ENCODE data around the gene STK32C. TPM values are rescaled to one million over a fixed set of nuclear protein-coding genes. Genes with fewer than 3 reads are reported as not detected.

Gene STK32C
- total RNA-seq, 1 experiment from 2014 or later, result 13.9 TPM

DNA sequence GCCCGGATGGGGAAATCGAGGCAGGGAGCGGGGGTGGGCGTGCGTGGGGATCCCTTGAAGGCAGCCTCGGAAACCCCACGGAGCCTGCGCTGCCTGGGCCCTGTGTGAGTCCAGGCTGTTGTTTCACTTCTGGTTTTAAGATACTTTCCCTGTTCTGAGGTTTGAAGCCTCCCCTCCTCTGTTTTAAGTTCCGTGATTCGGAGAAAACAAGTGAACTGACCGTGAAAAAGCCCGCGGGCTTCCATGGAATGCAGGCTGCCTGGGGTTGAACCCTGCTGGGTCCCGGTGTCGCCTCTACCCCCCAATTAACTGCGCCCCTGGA is 24.6 kb upstream of the STK32C start:
- Histone ChIP-seq H4K20me1 (ENCODE audit: insufficient read depth) (no peaks in the 10 kb centered on the region; the same call in 1 of the 2 replicates), H3K27me3 (ENCODE audit: insufficient read depth, low read depth) (no peaks in the 10 kb centered on the region), H3K79me2 (ENCODE audit: low read depth) (peaks cover 42% of the 10 kb centered on the region), H3K9me2 (ENCODE audit: insufficient read depth) (no peaks in the 10 kb centered on the region), H3K4me2 (peak overlapping the region; percentile 80), H3F3A (ENCODE audit: insufficient read depth, low read depth) (peaks cover 9% of the 10 kb centered on the region; the same call in 1 of the 2 replicates), H3K4me3 (peak overlapping the region; percentile 53; the same call in 1 of the 2 replicates), H3K36me3 (ENCODE audit: low read depth) (peaks cover 7% of the 10 kb centered on the region; the same call in 1 of the 2 replicates), H3K27ac (peak overlapping the region; percentile 57), H3K9me3 (ENCODE audit: insufficient read depth, low read depth) (no peaks in the 10 kb centered on the region), H3K4me1 (replicated peaks; ENCODE audit: insufficient read depth) (peaks cover 8% of the 10 kb centered on the region; the same call in 1 of the 2 replicates), H2AFZ (peak overlapping the region; percentile 90)
- BruUV-seq (replicated peaks), result TSS peak; percentile 54
- intact Hi-C loops (cut with micrococcal nuclease; ENCODE audit: unreplicated experiment), result loop anchor here (5.0 kb wide), 1 partner anchor 75 kb away; no protein-coding TSS in a partner anchor
- DNase-seq, result no peak
- no peak for TF ChIP-seq EZH2 (IDR thresholded peaks at IDR 0.05; ENCODE audit: low read depth)
- TF ChIP-seq, protein P1, sequence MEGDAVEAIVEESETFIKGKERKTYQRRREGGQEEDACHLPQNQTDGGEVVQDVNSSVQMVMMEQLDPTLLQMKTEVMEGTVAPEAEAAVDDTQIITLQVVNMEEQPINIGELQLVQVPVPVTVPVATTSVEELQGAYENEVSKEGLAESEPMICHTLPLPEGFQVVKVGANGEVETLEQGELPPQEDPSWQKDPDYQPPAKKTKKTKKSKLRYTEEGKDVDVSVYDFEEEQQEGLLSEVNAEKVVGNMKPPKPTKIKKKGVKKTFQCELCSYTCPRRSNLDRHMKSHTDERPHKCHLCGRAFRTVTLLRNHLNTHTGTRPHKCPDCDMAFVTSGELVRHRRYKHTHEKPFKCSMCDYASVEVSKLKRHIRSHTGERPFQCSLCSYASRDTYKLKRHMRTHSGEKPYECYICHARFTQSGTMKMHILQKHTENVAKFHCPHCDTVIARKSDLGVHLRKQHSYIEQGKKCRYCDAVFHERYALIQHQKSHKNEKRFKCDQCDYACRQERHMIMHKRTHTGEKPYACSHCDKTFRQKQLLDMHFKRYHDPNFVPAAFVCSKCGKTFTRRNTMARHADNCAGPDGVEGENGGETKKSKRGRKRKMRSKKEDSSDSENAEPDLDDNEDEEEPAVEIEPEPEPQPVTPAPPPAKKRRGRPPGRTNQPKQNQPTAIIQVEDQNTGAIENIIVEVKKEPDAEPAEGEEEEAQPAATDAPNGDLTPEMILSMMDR (conservative IDR thresholded peaks at IDR 0.05), result no peak
- ChIA-PET CTCF (no interaction called here), POLR2A (ENCODE audit: unreplicated experiment) (no interaction called here)

DNA sequence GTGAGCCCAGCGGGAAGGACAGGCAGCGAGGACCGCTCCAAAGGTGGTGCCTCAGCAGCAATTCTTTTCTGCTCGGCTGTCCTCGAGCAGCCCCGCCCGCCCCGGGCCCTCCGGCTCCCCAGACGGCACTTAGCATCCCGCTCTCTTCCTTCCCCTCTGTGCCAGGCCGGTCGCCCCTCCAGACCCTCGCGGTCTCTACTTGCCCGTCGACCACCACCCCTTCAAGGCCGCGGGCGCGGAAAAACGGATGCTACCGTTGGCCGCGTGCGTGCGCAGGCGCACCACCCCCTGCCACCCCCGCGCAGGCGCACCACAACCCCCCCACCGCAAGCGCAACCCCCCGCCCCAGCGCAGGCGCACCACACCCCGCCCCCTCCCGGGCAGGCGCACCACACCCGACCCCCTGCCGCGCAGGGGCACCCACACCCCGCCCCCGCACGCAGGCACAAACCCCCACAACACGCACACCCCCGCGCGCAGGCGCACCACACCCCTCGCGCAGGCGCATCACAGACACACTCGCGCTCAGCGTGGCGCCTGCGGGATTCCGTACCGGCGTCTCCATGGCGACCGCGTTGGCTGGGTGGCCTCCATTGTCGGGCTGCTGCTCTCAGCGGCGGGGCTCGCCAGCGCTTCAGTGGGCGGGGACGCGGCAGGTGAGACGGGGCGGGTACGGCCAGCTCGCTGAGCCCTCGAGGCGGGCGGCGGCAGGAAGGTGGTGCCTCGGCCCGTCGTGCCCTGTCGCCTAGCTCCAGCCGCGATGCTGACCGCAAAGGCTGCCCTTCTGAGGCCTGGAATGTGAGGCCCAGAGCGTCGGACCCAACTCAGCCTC is 24.1 kb upstream of the STK32C start, which contains the start of gene LRRC27:
Gene LRRC27 (plus strand): TSS at position 593 of the 832 bp plus-strand sequence. CDS start 1,332 bp downstream, outside the sequence.
- Histone ChIP-seq H3K9me3 (ENCODE audit: insufficient read depth, low read depth) (no peaks in the 10 kb centered on the region), H3F3A (ENCODE audit: insufficient read depth, low read depth) (peaks cover 9% of the 10 kb centered on the region; the same call in 1 of the 2 replicates), H4K20me1 (ENCODE audit: insufficient read depth) (no peaks in the 10 kb centered on the region; the same call in 1 of the 2 replicates), H3K4me2 (peak within 1 kb of the TSS; percentile 97), H3K9me2 (ENCODE audit: insufficient read depth) (no peaks in the 10 kb centered on the region), H3K4me3 (peak within 1 kb of the TSS; percentile 88), H3K4me1 (replicated peaks; ENCODE audit: insufficient read depth) (peaks cover 8% of the 10 kb centered on the region; the same call in 1 of the 2 replicates), H2AFZ (peak within 1 kb of the TSS; percentile 90), H3K79me2 (ENCODE audit: low read depth) (peaks cover 48% of the 10 kb centered on the region), H3K27me3 (ENCODE audit: insufficient read depth, low read depth) (no peaks in the 10 kb centered on the region), H3K27ac (peak within 1 kb of the TSS; percentile 57), H3K36me3 (ENCODE audit: low read depth) (peaks cover 7% of the 10 kb centered on the region; the same call in 1 of the 2 replicates)
- ChIA-PET POLR2A (ENCODE audit: unreplicated experiment) (no interaction called here), CTCF (no interaction called here)
- intact Hi-C loops (cut with micrococcal nuclease; ENCODE audit: unreplicated experiment), result loop anchor here (5.0 kb wide), 1 partner anchor 75 kb away; no protein-coding TSS in a partner anchor
- TF ChIP-seq, protein P1 (conservative IDR thresholded peaks at IDR 0.05), result no peak
- no peak for TF ChIP-seq EZH2 (IDR thresholded peaks at IDR 0.05; ENCODE audit: low read depth)
- DNase-seq, result peak; percentile 85 to 98
- no TSS peak for BruUV-seq (replicated peaks)

DNA sequence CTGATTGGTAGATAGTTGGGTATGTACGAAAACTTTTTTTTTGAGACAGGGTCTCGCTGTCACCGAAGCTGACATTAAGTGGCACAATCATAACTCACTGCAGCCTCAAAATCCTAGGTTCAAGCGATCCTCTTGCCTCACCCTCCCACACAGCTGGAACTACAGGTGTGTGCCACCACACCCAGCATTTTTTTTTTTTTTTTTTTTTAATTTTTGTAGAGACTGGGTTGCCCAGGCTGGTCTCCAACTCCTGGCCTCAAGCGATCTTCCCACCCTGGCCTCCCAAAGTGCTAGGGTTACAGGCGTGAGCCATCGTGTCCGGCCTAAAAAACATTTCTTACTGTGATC is 22.7 kb upstream of the STK32C start:
- BruUV-seq (replicated peaks), result TSS peak; percentile 60
- no peak overlapping the region for H2AFZ ChIP-seq
- DNase-seq, result no peak
- H3K79me2 ChIP-seq (ENCODE audit: low read depth), result peaks cover 51% of the 10 kb centered on the region
- H3F3A ChIP-seq (ENCODE audit: insufficient read depth, low read depth), result peaks cover 9% of the 10 kb centered on the region; the same call in 1 of the 2 replicates
- peaks cover 7% of the 10 kb centered on the region; the same call in 1 of the 2 replicates for H3K36me3 ChIP-seq (ENCODE audit: low read depth)
- peaks cover 8% of the 10 kb centered on the region; the same call in 1 of the 2 replicates for H3K4me1 ChIP-seq (replicated peaks; ENCODE audit: insufficient read depth)
- POLR2A ChIA-PET (ENCODE audit: unreplicated experiment), result no interaction called here
- H3K4me3 ChIP-seq, result peak overlapping the region; percentile 88
- H3K27ac ChIP-seq, result peak overlapping the region; percentile 64
- H3K9me3 ChIP-seq (ENCODE audit: insufficient read depth, low read depth), result no peaks in the 10 kb centered on the region
- peak overlapping the region; percentile 97 for H3K4me2 ChIP-seq
- intact Hi-C loops (cut with micrococcal nuclease; ENCODE audit: unreplicated experiment), result loop anchor here (5.0 kb wide), 1 partner anchor 77 kb away; no protein-coding TSS in a partner anchor
- no peaks in the 10 kb centered on the region for H3K9me2 ChIP-seq (ENCODE audit: insufficient read depth)
- CTCF ChIA-PET, result no interaction called here
- H3K27me3 ChIP-seq (ENCODE audit: insufficient read depth, low read depth), result no peaks in the 10 kb centered on the region
- no peaks in the 10 kb centered on the region; the same call in 1 of the 2 replicates for H4K20me1 ChIP-seq (ENCODE audit: insufficient read depth)
- TF ChIP-seq, protein P1 (conservative IDR thresholded peaks at IDR 0.05), result no peak
- no peak for TF ChIP-seq EZH2 (IDR thresholded peaks at IDR 0.05; ENCODE audit: low read depth)
